ENCODE results near the gene CMSS1.

The CMSS1 gene

DNA sequence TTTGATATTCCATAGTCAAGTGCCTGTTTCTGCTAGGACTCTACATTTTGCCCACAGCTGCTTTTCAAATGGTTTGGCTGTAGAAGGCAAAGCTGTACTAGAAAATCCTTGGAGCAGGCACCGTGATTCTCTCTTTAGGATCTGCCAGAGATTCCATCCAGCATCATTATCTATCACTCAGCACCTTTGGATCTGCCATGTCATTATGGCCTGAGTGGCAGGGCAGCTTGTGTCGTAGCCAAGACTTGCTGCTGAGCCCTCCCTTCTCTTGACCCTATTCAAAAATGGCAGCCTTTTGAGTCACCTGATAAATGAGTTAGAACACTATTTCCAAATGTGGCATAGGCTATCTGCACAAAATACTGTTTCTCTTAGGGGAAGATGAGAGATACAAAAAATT, 8.1 kb upstream of the CMSS1 start:
- TF ChIP-seq CTCF (IDR thresholded peaks at IDR 0.05; ENCODE audit: insufficient read depth, low read depth, low read length, missing control alignments): no peak
- no peak overlapping the region for H3K4me3 ChIP-seq (ENCODE audit: low read length)
- no peak for DNase-seq (ENCODE audit: low read depth)

DNA sequence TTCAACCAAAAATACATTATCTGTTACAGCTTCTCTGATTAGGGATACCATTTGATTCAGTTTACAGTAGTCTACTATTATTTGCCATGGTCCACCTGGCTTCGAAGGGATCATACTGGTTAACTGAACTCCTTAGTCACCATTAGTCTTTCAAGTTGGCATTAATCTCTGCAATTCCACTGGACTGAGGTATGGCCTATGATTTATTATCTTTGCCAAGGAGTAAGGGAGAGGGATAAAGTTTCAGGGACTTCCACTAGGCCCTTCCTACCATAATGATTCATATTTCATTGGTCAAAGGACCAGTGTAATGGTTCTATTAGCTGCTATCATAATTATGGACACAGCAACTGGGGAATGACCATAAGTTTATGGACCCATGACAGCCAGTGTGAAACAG, 7.3 kb upstream of the CMSS1 start:
- no peak for DNase-seq (ENCODE audit: low read depth)
- TF ChIP-seq CTCF (IDR thresholded peaks at IDR 0.05; ENCODE audit: insufficient read depth, low read depth, low read length, missing control alignments): no peak
- H3K4me3 ChIP-seq (ENCODE audit: low read length): no peak overlapping the region

DNA sequence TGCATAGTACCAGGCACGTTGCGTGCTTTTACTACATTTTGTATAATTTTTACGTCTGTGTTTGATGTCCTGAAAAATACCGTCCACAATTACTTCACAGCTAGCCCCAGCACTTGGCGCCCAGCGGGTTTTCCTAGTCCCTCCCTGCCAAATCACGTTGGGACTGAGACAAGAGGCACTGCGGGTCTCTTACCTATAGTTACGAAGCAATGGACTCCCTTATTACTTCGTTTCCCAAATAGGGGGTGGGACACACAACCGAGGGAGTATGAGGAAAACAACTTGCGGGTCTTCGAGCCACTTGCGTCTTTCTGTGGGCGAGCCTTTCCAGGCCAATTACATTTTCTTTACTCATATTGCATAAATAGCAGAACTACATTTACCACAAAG, 620 bp upstream of the CMSS1 start:
- no peak for TF ChIP-seq CTCF (IDR thresholded peaks at IDR 0.05; ENCODE audit: insufficient read depth, low read depth, low read length, missing control alignments)
- peak overlapping the region; percentile 83 for H3K4me3 ChIP-seq (ENCODE audit: low read length)
- peak; percentile 30 for DNase-seq (ENCODE audit: low read depth)

DNA sequence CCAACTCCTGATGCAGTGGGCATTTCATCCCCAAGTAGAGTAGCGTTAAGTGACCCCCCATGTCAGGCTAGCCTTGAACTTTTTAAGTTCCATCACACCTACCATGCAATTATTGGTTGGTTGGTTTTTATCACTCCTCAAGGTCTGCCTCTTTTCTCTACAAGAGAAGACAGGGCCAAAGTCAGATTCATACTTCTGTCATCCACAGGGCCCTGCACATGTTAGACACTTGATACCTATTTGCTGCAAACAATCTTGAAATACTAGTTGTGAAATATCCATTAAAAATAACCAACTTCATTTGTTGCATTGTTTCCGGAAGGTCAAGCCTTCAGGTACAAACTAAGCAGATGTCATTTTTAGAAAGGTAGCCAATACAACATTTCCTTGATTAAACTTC, 1.2 kb downstream of the CMSS1 start:
- TF ChIP-seq CTCF (IDR thresholded peaks at IDR 0.05; ENCODE audit: insufficient read depth, low read depth, low read length, missing control alignments): no peak
- DNase-seq (ENCODE audit: low read depth): peak; percentile 12
- peak overlapping the region; percentile 83 for H3K4me3 ChIP-seq (ENCODE audit: low read length)

GRCh38 chr3:99823723-99824711, 6.4 kb downstream of the CMSS1 start:
- no peak for TF ChIP-seq CTCF (IDR thresholded peaks at IDR 0.05; ENCODE audit: insufficient read depth, low read depth, low read length, missing control alignments)
- no peak overlapping the region for H3K4me3 ChIP-seq (ENCODE audit: low read length)
- no peak for DNase-seq (ENCODE audit: low read depth)

DNA sequence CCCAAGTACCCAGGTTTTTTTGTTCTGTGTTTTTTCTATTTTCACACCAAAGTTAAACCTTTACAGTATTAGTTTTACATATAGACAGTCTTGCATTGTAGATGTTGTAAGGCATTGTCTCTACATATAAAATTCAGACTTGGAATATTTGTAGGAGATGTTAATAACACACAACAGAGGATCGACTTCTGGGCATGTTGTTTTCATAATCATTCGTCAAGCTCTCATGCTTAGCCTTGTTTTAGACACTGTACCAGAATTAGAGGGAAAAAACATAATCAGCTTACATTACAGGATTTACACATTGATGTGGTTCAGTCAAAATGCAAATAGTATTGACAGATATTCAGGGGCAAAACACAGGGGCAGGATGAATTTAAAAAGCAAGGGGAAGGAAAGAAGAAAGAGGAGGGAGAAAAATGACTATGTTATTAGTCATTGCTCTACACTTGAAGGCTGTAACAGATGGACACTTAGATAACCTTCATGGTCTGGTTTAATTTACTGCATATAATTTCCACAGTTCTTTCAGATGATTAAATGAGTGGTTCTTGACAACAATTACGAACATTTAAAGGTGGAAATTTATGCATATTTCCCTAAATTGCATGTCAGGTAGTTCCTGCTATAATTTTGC, 7.5 kb downstream of the CMSS1 start:
- no peak overlapping the region for H3K4me3 ChIP-seq (ENCODE audit: low read length)
- DNase-seq (ENCODE audit: low read depth): peak; percentile 13
- no peak for TF ChIP-seq CTCF (IDR thresholded peaks at IDR 0.05; ENCODE audit: insufficient read depth, low read depth, low read length, missing control alignments)

Measured in epithelial cell of esophagus (primary cell).